ENCODE results near the gene DYRK1A.
"Not testable (repeated sequence)": the region's sequence is repeated elsewhere in the genome, so short reads cannot be mapped to it uniquely, and the experiment has no call there.

DYRK1A gene

DNA sequence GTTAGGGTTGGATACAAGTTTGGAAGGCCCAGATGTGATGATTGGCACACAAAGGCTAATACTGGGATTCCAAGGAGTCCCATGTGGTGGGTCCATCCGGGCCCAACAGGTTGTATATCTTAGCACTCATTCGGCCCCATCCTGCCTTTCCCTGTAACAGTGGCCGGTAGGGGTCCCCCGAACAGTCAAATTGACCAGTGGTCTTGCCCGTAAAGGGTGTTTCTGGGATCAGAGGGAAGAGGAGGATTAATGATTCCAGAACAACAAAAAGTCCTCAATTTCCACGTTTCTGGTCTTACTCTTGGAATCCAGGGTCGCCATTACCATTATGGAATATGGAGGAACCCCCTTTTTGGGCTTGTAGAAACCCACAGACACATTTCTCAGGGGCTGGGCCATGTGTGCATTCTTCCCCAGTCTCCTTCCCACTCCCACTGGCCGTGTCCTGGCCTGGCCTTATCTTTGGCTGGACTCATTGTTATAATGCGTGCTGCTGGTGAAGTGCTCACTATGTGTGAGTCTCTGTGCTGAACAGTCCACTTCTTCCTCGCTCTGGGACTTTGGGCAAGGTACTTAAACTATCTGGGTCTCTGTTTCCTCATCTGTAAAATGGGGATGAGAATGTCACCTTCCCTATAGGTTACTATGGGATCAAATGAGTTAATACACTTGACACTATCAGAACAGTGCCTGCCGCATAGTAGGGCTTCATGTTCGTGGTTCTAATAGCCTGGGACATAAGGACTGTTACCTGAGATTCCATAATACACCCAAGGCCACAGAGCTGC, 161.8 kb downstream of the DYRK1A start:
- DNase-seq (ENCODE audit: low read depth) = no peak

DNA sequence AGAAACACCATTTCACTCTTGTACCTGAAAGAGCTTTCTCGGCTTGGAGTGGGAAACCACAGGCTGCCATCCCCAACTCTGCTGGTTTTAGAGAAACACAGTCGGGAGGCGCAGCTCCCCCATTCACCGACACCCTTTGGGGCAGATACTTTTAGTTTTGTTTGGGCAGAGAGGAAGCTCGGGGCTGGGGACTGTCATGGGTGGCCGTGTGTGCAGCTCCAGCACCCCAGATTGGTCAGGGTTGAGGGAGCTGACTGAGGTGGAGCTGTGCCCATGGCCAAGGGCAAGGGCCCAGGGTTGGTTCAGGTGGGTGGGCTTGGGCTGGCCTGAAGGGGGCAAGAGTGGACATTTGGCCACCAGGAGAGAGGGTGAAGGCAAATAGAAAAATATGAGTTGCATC, 163.1 kb downstream of the DYRK1A start:
- no peak for DNase-seq (ENCODE audit: low read depth)

DNA sequence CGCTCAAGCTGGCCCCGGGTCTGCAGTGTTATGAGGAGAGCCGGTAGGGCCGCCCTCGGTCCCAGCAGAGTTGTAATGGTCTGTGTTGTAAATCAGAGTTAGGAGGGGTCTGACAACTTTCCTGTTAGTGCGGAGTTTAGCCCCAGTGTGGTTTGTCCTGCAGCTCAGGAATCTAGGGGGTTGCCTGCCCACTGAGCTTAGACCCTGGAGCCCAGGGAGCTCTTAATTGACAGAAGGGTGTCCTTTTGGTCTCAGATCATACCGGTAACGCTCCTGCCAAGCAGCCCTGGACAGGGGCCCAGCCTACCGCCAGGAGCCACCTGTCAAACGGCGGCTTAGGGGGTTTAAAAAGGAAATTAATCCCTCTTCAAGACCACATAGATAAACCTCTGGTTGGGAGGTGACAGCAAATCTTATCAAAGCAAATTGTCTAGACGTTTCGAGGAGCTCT, 164.4 kb downstream of the DYRK1A start:
- DNase-seq (ENCODE audit: low read depth) = no peak

DNA sequence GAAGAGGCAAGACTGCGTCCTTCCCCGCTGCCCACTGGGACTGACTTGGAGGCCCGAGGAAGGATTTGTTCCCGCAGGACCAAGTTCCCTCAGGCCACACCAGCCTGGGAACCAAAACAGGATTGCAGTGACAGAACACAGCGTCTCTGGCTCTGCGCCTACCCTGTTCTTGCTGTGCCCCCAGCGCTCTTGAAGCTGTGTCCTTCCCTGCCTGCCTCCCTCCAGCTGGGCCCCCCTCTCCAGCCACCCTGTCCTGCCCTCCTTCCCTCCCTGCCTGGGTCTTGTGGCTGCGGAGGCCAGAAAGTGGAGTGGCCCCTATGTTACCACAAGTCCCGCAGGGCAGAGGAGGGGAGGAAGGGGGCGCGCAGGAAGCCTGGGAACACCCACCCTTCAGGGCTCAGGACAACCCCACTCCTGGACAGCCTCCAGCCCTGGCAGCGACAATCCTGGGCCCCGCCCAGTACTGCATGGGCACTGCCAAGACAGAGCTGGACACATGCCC, 164.9 kb downstream of the DYRK1A start:
- no peak for DNase-seq (ENCODE audit: low read depth)

DNA sequence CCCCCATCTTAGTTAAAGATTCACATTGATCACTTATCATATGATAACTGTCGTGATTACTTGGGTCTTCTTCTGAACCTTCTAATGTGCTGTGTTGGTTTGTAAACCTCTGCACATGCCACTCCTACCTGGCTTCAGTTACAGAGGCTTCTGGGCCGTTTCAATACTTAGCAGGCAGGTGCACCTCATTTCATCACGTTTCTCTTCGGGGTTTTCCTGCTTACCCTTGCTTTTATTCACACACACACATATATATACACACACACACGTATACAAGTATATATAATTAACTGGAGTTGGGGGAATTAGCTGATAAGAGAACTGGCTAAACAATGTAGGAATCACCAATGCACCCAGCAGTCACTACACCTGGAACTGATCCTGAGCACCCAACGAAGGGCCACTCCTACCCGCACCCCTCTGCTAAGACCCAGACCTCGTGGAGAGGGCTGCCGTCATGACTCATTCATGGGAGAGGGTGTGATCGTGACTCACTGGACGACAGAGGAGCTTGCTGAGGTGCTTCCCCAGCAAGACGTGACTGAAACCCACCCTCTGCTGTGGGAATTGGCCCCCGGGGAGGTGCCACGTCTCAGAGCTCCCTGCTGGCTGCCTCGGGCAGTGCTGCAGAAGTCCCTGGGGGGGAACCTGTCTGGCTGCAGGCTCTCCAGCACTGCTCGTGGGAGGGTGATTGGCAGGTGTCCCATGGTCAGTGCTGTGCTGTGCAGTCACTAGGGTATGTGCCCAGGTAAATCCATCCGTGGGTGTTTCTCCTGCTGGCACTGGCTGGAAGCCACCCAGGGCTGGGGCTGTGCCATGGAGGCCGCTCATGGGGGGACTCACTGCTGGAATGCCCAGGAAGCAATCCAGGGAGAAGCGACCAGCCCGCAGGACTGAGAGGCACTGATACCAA, 166.6 kb downstream of the DYRK1A start:
- DNase-seq (ENCODE audit: low read depth) = no peak

DNA sequence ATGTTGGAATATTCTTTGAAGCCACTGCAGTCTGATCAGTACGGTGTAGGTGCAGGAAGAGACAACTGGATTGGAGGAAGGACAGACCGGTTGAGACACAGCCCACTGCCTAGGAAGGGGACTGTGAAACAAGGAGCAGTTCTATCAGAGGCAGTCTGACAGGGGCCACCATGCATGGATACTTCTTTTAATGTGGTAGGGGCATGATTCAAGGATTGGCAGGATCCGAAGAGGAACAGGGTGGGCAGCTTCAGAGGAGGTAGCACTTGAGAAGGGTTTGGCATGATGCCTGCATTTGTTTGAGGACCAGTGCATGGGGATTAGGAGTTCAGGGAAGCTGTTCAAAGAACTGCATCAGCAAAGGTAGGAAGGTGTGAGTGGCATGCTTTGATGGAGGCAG, 167.9 kb downstream of the DYRK1A start:
- no peak for DNase-seq (ENCODE audit: low read depth)

DNA sequence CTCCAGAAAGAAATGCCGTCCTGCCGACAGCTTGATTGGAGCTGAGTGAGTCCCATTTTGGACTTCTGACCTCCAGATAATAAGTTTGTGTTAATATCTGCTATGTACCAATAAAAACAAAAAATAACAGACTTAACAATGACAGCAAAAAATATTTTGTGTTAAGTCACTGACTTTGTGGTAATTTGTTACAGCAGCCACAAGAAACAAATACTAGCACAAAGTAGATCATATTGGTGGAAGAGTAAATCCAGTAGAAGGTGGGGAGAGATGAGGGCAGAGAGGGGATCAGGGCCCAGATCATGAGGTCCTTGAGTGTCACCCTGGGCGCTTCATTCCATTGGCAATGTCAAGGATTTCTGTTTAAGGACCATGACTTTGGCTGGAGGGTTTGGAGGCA, 168.6 kb downstream of the DYRK1A start:
- no peak for DNase-seq (ENCODE audit: low read depth)

DNA sequence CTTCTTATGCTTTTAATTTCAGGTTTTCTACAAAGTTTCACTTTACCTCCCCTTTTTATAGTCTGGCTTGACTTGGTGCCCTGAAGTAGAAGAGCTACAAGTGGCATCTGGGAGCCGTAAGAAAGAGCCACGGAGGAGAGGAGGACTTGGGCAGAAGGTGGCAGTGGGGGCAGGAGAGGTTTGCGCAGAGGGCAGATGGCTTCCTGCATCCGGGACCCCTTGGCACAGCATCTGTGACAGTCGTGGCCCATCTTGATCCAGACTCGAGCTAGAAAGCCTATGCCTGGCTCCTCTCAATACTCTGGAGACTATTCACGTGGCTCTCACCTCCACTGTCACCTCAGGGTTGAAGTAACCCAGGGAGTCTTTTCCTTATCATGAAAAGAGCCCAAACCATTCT, 169.1 kb downstream of the DYRK1A start:
- no peak for DNase-seq (ENCODE audit: low read depth)

DNA sequence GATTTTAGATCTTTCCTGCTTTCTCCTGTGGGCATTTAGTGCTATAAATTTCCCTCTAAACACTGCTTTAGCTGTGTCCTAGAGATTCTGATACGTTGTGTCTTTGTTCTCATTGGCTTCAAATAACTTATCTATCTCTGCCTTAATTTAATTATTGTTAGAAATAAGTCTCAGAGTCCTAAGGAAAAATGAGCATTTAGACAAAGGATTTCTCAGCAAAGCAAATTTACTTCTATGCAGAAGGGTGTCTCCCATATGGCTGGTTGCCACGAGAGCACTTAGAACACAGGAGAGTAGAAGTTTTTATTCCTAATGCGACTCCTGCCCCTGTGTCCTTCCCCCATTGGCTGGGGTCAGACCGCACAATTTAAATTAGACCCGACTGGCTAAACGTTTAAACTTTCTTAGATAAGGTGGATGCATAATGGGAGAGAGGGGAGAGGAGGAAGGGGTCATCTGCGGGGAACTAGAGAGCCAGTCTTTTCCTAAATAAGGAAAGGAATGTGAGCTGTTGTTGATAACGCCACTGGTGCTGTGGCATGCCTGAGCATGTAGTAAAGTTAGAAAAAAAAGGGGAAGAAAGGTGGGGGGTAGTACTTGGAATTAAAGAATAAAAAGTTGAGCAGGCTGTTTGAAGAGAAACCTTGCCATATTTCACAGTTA, 170.2 kb downstream of the DYRK1A start:
- DNase-seq (ENCODE audit: low read depth) = no peak

DNA sequence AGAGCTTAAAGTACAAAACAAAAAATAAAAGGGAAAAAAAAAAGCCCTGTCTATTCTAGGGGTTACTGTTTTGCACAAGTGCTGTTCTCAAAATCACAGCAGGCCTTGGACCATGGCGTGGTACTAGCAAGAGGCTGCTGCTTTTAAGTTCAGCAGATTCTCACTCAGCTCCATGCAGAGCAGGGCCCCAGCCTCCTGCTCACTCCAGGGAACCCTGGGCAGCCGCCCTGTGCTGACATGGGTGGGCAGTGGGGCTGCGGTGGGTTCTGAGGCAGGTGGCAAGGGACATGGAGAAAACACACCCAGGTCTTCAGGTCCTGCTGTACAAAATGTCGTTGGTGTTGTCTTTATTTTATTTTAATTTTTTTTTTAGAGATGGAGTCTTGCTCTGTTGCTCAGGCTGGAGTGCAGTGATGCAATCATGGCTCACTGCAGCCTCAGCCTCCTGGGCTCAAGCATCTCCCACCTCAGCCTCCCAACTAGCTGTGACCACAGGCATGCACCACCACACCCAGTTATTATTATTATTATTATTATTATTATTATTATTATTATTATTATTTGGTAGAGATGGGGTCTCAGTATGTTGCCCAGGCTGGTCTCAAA, 170.9 kb downstream of the DYRK1A start:
- no peak for DNase-seq (ENCODE audit: low read depth)

DNA sequence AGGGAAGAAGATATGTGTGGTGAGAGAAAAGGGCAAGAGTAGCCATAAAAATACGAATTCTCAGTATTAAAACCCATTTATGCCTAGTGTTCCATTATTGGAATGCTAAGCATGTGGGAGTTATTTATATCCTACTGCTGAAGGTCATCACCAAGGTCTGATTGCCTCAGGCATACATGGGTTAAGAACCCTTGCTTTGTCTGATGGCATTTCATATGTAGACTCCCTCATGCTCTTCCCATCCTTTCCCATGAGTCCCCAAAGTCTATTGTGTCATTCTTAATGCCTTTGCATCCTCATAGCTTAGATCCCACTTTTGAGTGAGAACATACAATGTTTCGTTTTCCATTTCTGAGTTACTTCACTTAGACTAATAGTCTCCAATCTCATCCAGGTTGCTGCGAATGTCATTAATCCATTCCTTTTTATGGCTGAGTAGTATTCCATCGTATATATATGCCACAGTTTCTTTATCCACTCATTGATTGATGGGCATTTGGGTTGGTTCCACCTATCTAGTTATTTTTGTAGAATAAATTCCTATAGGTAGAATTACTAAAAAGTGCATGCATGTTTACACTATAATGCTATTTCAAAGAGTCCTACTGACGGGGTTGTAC, 172.5 kb downstream of the DYRK1A start:
- DNase-seq (ENCODE audit: low read depth) = no peak

DNA sequence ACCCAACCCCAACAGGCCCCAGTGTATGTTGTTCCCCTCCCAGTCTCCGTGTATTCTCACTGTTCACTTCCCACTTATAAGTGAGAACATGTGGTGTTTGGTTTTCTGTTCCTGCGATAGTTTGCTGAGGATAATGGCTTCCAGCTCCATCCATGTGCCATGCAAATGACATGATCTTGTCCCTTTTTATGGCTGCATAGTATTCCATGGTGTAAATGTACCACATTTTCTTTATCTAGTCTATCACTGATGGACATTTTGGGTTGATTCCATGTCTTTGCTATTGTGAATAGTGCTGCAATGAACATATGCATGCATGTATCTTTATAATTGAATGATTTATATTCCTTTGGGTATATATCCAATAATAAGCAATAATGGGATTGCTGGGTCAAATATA, 174.6 kb downstream of the DYRK1A start:
- DNase-seq (ENCODE audit: low read depth) = not testable (repeated sequence)

DNA sequence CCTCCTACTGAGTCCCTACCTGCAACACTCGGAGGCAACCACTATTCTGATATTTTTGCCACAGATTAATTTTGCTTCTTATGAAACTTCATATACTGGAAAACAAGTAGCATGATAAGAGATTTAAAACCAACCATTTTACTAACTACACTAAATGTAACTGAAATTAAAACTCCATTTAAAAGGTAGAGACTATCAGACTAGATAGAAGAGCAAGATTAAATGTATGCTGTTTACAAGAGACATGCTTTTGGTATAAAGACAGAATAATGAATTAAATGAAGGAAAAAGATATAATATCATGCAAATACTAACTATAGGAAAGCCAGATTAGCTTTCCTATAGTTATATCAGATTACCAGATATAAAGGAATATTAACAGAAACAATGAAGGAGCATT, 175.9 kb downstream of the DYRK1A start:
- DNase-seq (ENCODE audit: low read depth) = no peak

DNA sequence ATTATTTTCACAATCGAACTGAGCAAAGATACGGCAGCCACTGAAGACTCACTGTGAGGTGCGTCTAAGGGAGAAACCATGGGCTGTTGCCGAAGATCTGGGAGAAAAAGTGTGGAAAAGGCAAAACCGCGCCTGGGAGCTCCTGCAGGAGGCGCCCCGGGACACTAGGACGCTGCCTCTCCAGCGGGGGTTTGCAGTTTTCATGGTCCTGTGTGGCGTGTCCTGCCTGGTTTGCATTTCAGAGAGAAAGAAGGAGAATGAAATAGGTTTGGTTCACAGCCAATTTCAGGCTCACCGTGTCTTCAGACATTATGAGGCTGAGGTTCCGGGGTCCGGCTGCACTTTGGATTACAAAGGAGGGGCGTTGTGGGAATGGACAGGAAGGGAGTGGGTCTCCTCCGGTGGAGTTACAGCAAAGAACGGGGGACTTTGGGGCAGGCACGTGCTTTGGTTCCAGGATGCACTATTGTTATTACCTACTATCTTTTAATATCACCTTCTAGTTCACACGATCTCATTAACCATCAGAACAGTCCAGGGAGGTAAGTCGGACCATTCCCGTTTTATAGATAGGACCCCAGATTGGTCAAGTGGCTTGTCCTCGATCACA, 179.8 kb downstream of the DYRK1A start:
- no peak for DNase-seq (ENCODE audit: low read depth)

DNA sequence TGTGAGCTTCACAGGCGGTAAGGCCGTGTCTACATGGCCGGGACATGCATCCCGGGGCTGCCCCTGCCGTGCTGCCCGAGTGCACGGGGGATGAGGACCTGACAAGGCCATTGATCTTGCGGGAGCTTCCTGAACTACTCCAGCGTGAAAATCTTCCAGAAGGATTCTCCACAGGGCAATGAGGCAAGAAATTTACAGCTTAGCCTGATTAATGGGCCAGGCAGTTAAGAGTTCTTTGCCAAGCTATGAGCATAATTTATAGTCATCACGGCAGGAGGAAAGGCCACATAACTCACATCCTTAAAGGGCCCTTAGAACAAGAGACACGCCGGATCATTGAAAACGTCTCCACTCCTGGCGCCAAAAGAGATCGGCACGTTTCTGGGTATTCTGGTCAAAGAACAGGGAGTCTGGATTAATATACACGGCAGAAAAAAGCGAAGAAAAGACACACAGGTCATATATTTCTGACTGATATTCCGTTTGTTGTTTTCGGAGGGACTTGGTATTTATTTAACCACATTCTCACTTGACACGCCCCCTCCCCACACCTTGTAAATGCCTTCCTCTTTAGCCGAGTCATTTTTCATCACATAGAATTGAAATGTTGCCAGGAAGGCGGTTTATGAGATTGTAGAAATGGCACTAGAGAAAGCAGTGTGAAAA, 180.5 kb downstream of the DYRK1A start:
- no peak for DNase-seq (ENCODE audit: low read depth)

DNA sequence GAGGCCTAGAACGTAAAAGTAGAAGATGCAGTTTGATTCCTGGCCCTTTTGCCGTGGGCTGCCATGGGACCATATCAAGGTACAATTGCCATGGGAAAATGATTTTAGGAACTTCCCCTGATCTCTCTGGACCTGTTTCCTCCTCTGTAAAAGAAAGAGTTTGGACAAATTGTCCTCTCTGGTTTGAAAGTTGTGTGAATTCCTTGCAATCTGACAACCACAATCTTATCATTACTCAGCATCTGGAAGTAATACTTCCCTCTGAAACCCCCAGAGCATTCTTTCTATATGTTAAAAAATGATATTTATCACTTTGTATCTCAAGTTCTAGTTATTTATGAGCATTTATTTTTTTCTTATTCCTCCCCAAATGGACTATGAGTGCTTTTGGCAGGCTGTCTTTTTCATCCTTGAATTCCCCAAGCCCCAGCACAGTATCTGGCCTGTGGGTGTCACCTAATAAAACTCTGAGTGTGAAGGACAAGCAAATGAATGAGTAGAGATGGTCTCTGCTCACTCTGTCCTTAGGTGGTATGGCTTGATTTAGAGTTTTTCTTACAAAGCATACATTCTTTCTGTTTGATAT, 181.1 kb downstream of the DYRK1A start:
- DNase-seq (ENCODE audit: low read depth) = no peak

DNA sequence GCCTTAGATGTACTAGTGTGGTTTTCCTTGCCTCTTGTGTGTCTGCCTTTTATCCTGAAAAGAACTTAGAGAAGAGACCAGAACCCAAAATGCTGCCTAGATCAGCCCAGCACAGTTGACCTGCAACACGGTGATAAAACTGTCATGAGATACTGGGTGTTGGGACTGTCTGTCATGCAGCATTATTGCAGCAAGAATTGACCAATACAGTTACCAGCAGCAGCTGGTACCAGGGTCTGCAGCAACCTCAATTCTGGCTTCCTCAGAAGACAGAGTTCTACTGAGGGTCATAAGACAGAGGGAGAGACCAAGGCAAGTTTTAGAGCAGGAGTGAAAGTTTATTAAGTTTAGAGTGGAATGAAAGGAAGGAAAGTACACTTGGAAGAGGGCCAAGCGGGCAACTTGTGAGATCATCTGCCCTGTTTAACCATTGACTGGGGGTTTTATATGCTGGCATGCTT, 182.0 kb downstream of the DYRK1A start:
- DNase-seq (ENCODE audit: low read depth) = no peak

DNA sequence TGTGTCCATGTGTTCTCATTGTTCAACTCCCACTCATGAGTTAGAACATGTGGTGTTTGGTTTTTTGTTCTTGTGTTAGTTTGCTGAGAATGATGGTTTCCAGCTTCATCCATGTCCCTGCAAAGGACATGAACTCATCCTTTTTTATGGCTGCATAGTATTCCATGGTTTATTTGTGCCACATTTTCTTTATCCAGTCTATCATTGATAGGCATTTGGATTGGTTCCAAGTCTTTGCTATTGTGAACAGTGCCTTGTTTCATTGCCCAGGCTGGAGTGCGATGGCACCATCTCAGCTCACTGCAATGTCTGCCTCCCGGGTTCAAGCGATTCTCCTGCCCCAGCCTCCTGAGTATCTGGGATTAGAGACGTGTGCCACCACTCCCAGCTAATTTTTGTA, 183.2 kb downstream of the DYRK1A start:
- not testable (repeated sequence) for DNase-seq (ENCODE audit: low read depth)

DNA sequence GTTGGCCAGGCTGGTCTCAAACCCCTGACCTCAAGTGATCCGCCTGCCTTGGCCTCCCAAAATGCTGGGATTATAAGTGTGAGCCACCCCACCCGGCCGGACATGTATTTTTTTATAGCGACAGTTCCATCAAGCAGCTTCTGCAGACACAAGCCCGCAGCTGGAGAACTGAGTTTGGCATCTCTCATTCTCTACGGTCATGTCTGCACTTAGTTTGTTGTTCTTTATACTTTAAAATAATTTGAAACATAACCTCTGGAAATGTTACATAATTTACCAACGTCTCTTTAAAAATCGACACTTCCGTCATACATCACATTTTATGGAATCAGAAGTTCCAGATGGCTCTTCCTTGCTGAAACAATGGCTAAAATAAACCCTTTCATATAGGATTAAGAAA, 183.6 kb downstream of the DYRK1A start:
- DNase-seq (ENCODE audit: low read depth) = no peak

Measured in activated T-cell treated with anti-CD3 and anti-CD28 coated beads for 1 hour (primary cell).